B cell (primary cell): ENCODE results near the gene KCNMB3. TPM values are rescaled to one million over a fixed set of nuclear protein-coding genes. Genes with fewer than 3 reads are reported as not detected.

ENCODE experiments used
- ATAC-seq: fragments of 200-7000 bp; cut with Tn5 transposase; one replicate; pipeline ENCODE4 v1.10.0; 2021; ENCODE audit warnings: low read depth, mild to moderate bottlenecking, moderate number of reproducible peaks, moderate library complexity
- CTCF ChIA-PET: fragments of 350-600 bp; sonication (Branson Sonifier 250); formaldehyde crosslinking; loops from one replicate; lab custom pipeline; 2021; ENCODE audit warnings: antibody characterized with exemption, inconsistent platforms; lab: Charles Lee
- POLR2A ChIA-PET: fragments of 350-600 bp; sonication (Branson Sonifier 250); formaldehyde crosslinking; loops from one replicate; lab custom pipeline; 2021; ENCODE audit warnings: antibody characterized with exemption; lab: Charles Lee
- DNase-seq: peaks from one replicate; pipeline ENCODE4 v3.0.0; 2013
- H2AFZ ChIP-seq: 2 replicates; pipeline ENCODE4 v1.6.1; 2012; ENCODE audit warnings: mild to moderate bottlenecking, low read depth, low read length; ENCODE audit not compliant: insufficient read depth, poor library complexity, severe bottlenecking
- H3K27ac ChIP-seq, 2 donors: 1 replicate in 1 of 2; 2 replicates in 1 of 2; pipeline ENCODE4 v1.5.1; 2012 to 2013; ENCODE audit warnings: low read length in 2 of 2, mild to moderate bottlenecking in 2 of 2, moderate library complexity in 1 of 2
- H3K27me3 ChIP-seq, 4 experiments: fragments of 200-600 bp in 1 of 4; sonication (generic) in 1 of 4; replicated peaks in 1 of 4; 1 replicate in 2 of 4; 2 replicates in 2 of 4; pipeline versions ENCODE4 v1.6.1 to v1.7.0; 2013 to 2016; ENCODE audit warnings: low read length in 3 of 4, mild to moderate bottlenecking in 2 of 4, mixed read lengths in 1 of 4, moderate library complexity in 1 of 4; ENCODE audit not compliant: insufficient read depth in 4 of 4, control insufficient read depth in 3 of 4; ENCODE audit errors: control extremely low read depth in 1 of 4
- H3K36me3 ChIP-seq, 2 experiments: replicated peaks in 1 of 2; 1 replicate in 1 of 2; 2 replicates in 1 of 2; pipeline versions ENCODE4 v1.6.1 to v1.7.1; 2013; ENCODE audit warnings: low read length in 1 of 2; ENCODE audit not compliant: insufficient read depth in 2 of 2, control insufficient read depth in 1 of 2; ENCODE audit errors: control extremely low read depth in 1 of 2, extremely low read depth in 1 of 2
- H3K4me1 ChIP-seq, 2 donors: fragments of 200-600 bp in 1 of 2; sonication (generic) in 1 of 2; 1 replicate in 1 of 2; 2 replicates in 1 of 2; pipeline versions ENCODE4 v1.5.1 to v1.6.1; 2013 to 2017; ENCODE audit warnings: low read length in 2 of 2; ENCODE audit not compliant: control insufficient read depth in 2 of 2, insufficient read depth in 2 of 2
- H3K4me2 ChIP-seq: replicated peaks from 2 replicates; pipeline ENCODE3; 2012; ENCODE audit warnings: mild to moderate bottlenecking, low read depth, low read length; ENCODE audit not compliant: poor library complexity, severe bottlenecking
- H3K4me3 ChIP-seq, 5 experiments: fragments of 200-600 bp in 1 of 5; sonication (generic) in 1 of 5; 1 replicate in 3 of 5; 2 replicates in 2 of 5; pipeline versions ENCODE4 v1.5.1 to v1.7.0; 2011 to 2016; ENCODE audit warnings: low read length in 4 of 5, mild to moderate bottlenecking in 4 of 5, low read depth in 2 of 5, control low read depth in 1 of 5, moderate library complexity in 1 of 5; ENCODE audit not compliant: insufficient read depth in 1 of 5; ENCODE audit errors: control extremely low read depth in 1 of 5, extremely low read depth in 1 of 5
- H3K79me2 ChIP-seq: fragments of 200-600 bp; sonication (generic); one replicate; pipeline ENCODE4 v1.6.0; 2016; ENCODE audit warnings: low read length; ENCODE audit not compliant: control insufficient read depth, insufficient read depth
- H3K9ac ChIP-seq: fragments of 200-600 bp; sonication (generic); 2 replicates; pipeline ENCODE4 v1.6.1; 2017; ENCODE audit warnings: mild to moderate bottlenecking, low read length, moderate library complexity
- H3K9me3 ChIP-seq, 3 donors: one replicate each; pipeline versions ENCODE4 v1.6.1 to v1.7.1; 2013; ENCODE audit warnings: low read length in 2 of 3; ENCODE audit not compliant: control insufficient read depth in 2 of 3, insufficient read depth in 1 of 3; ENCODE audit errors: control extremely low read depth in 1 of 3
- H4K20me1 ChIP-seq: 2 replicates; pipeline ENCODE4 v1.6.0; 2012; ENCODE audit warnings: mild to moderate bottlenecking, low read length; ENCODE audit not compliant: insufficient read depth, control insufficient read depth, poor library complexity, severe bottlenecking
- H3K27ac Mint-ChIP-seq: one replicate; pipeline ENCODE4 v1.8.0; 2021; ENCODE audit warnings: mixed read lengths
- H3K27me3 Mint-ChIP-seq: one replicate; pipeline ENCODE4 v1.8.0; 2021; ENCODE audit warnings: mixed read lengths
- H3K4me1 Mint-ChIP-seq: one replicate; pipeline ENCODE4 v1.8.0; 2021; ENCODE audit warnings: mixed read lengths
- H3K4me3 Mint-ChIP-seq: one replicate; pipeline ENCODE4 v1.8.0; 2021; ENCODE audit warnings: mixed read lengths
- H3K9me3 Mint-ChIP-seq: one replicate; pipeline ENCODE4 v1.8.0; 2022; ENCODE audit warnings: mixed read lengths; ENCODE audit not compliant: insufficient read depth
- CTCF ChIP-seq: fragments of 200-600 bp; IDR thresholded peaks from one replicate; pipeline ENCODE4 v1.8.0; 2022; ENCODE audit warnings: antibody characterized with exemption, mild to moderate bottlenecking
- EZH2 ChIP-seq: IDR thresholded peaks from 2 replicates; pipeline ENCODE4 v1.6.1; 2012; ENCODE audit warnings: borderline replicate concordance, low read depth, mild to moderate bottlenecking, moderate library complexity, low read length; ENCODE audit not compliant: insufficient read depth, poor library complexity, severe bottlenecking
- WGBS: methylation state at CpG from one replicate; pipeline ENCODE4 v1.1.5; 2013; ENCODE audit warnings: missing lambda C conversion rate; ENCODE audit not compliant: insufficient coverage; 5-methylcytosine and 5-hydroxymethylcytosine counted together
- intact Hi-C: fragments of 100-400 bp; cut with micrococcal nuclease; formaldehyde crosslinking; loops from one replicate; pipeline ENCODE4 v1.10.0; 2022
- polyA plus RNA-seq: library from polyadenylated mRNA; depleted of rRNA; stranded (reverse); fragments of >200 nt; gene quantifications from 2 replicates; pipeline ENCODE4 v1.2.3, GENCODE V29; 2012
- total RNA-seq, 2 donors: library from RNA; stranded (reverse); fragments of 120-200 nt in 1 of 2; gene quantifications; 1 replicate in 1 of 2; 2 replicates in 1 of 2; pipeline versions ENCODE4 v1.2.3 to v1.2.4, GENCODE V29; 2013 to 2022

KCNMB3 gene
- total and polyA plus RNA-seq, 2 donors (not counting 1 experiment from before 2014, with no cell fraction given) = 3.5 to 5.7 TPM

- no peaks in the 10 kb centered on the region for H4K20me1 ChIP-seq
- Mint-ChIP-seq H3K9me3 (no peaks in the 10 kb centered on the region), H3K27me3 (no peaks in the 10 kb centered on the region), H3K27ac (peak overlapping the region; percentile 88), H3K4me1 (peaks cover 55% of the 10 kb centered on the region), H3K4me3 (peak overlapping the region; percentile 86)
- H3K4me3 ChIP-seq = no peak overlapping the region
- peaks cover 0 to 15% (median 0%) of the 10 kb centered on the region in 3 donors for H3K9me3 ChIP-seq
- CTCF ChIA-PET = interaction anchor here (1.0 to 1.2 kb wide), 2 partner anchors 10 to 55 kb away, joined by 3 to 7 read pairs; no protein-coding TSS in a partner anchor
- H2AFZ ChIP-seq = peak overlapping the region; percentile 38
- H3K27me3 ChIP-seq = no peaks in the 10 kb centered on the region
- no peaks in the 10 kb centered on the region for H3K79me2 ChIP-seq
- H3K9ac ChIP-seq = peak overlapping the region; percentile 38
- intact Hi-C loops = loop anchor here (5.0 to 10.0 kb wide), 3 partner anchors 41 to 249 kb away; no protein-coding TSS in a partner anchor
- peaks cover 34 to 35% of the 10 kb centered on the region in 2 donors for H3K4me1 ChIP-seq
- DNase-seq = peak; percentile 31
- ATAC-seq = peak; percentile 46
- peak overlapping the region; percentile 71 for H3K4me2 ChIP-seq
- POLR2A ChIA-PET = interaction anchor here (0.6 to 1.2 kb wide), 3 partner anchors 88 to 119 kb away, joined by 3 to 10 read pairs (median 8); no protein-coding TSS in a partner anchor
- no peak for TF ChIP-seq CTCF
- TF ChIP-seq EZH2 = no peak
- no peaks in the 10 kb centered on the region for H3K36me3 ChIP-seq
- WGBS = 0% methylated on average over 3 of the region's 4 CpGs
- peak overlapping the region in 1 of 2 donors; percentile 24 for H3K27ac ChIP-seq
Measured at GRCh38 chr3:179265875-179266274, 15.0 kb upstream of the KCNMB3 start.

GRCh38 chr3:179265092-179265491 lies 14.2 kb upstream of the KCNMB3 start:
- no CpG with 5 or more reads among the region's 1 CpG for WGBS

More at GRCh38 chr3:179265092-179265491, 14.2 kb upstream of the KCNMB3 start:
- Mint-ChIP-seq H3K9me3 (no peaks in the 10 kb centered on the region), H3K27ac (peak overlapping the region; percentile 22), H3K4me1 (peaks cover 63% of the 10 kb centered on the region), H3K27me3 (no peaks in the 10 kb centered on the region), H3K4me3 (no peak overlapping the region)
- Histone ChIP-seq H3K9ac (no peak overlapping the region), H3K27ac (peak overlapping the region in 1 of 2 donors; percentile 36), H4K20me1 (no peaks in the 10 kb centered on the region), H2AFZ (no peak overlapping the region), H3K79me2 (no peaks in the 10 kb centered on the region), H3K9me3 (peaks cover 0 to 16% (median 0%) of the 10 kb centered on the region in 3 donors), H3K4me2 (no peak overlapping the region), H3K27me3 (no peaks in the 10 kb centered on the region), H3K36me3 (no peaks in the 10 kb centered on the region), H3K4me1 (peaks cover 34 to 41% of the 10 kb centered on the region in 2 donors), H3K4me3 (no peak overlapping the region)
- ChIA-PET POLR2A (interaction anchor here (0.8 kb wide), 1 partner anchor 118 kb away, joined by 10 read pairs; no protein-coding TSS in a partner anchor), CTCF (interaction anchor here (1.2 kb wide), 1 partner anchor 56 kb away, joined by 7 read pairs; no protein-coding TSS in a partner anchor)
- intact Hi-C loops = loop anchor here (5.0 to 10.0 kb wide), 3 partner anchors 42 to 248 kb away; no protein-coding TSS in a partner anchor
- TF ChIP-seq EZH2 (no peak), CTCF (no peak)
- DNase-seq = no peak
- no peak for ATAC-seq
